A549 (cell line): ENCODE results near the gene TCHP. TPM values are rescaled to one million over a fixed set of nuclear protein-coding genes. Genes with fewer than 3 reads are reported as not detected.

Experiments
- ATAC-seq, 2 experiments: fragments of 200-7000 bp in 1 of 2; fragments of >200 bp in 1 of 2; cut with Nextera tagmentation in 1 of 2; cut with Tn5 transposase in 1 of 2; 3 replicates each; pipeline versions ENCODE4 v1.8.0 to v1.9.1; 2018 to 2020; ENCODE audit warnings: mild to moderate bottlenecking in 1 of 2, moderate library complexity in 1 of 2
- CTCF ChIA-PET: fragments of 300-600 bp; sonication (Branson Sonifier 250); formaldehyde crosslinking; extraction: SDS; loops from one replicate; lab custom pipeline; 2021; ENCODE audit warnings: antibody characterized with exemption, inconsistent platforms; lab: Yijun Ruan, JAX
- POLR2A ChIA-PET: fragments of 350-600 bp; formaldehyde crosslinking; extraction: SDS; loops from one replicate; lab custom pipeline; 2021; ENCODE audit warnings: antibody characterized with exemption, inconsistent platforms; lab: Yijun Ruan, JAX
- DNase-seq, 2 experiments: peaks; one replicate each; pipeline versions ENCODE4 v3.0.0 to v3.0.0-alpha.2; 2011 to 2016; ENCODE audit warnings: low read depth in 1 of 2, low spot score in 1 of 2
- FAIRE-seq: peaks from 2 replicates; lab custom pipeline; 2011; peaks lifted over from hg19 to GRCh38; lab: Jason Lieb, UNC
- H3K27ac ChIP-seq, 2 experiments: fragments of >200 bp; sonication (Bioruptor Twin); formaldehyde crosslinking; 3 replicates each; pipeline ENCODE4 v1.5.1; 2016 to 2017
- H3K4me1 ChIP-seq: fragments of >200 bp; sonication (Bioruptor Twin); formaldehyde crosslinking; 3 replicates; pipeline ENCODE4 v1.6.1; 2016
- H3K4me2 ChIP-seq: fragments of >200 bp; sonication (Bioruptor Twin); formaldehyde crosslinking; 3 replicates; pipeline ENCODE4 v1.6.1; 2016
- H3K4me3 ChIP-seq: fragments of >200 bp; sonication (Bioruptor Twin); formaldehyde crosslinking; 3 replicates; pipeline ENCODE4 v1.5.1; 2016
- H3K9me3 ChIP-seq: fragments of >200 bp; sonication (Bioruptor Twin); formaldehyde crosslinking; 3 replicates; pipeline ENCODE4 v1.6.1; 2016
- BCL3 ChIP-seq: fragments of >200 bp; sonication (Bioruptor Twin); formaldehyde crosslinking; IDR thresholded peaks from 3 replicates; pipeline ENCODE4 v1.6.1; 2016
- CHD4 ChIP-seq: fragments of 200-600 bp; sonication (generic); IDR thresholded peaks from 2 replicates; pipeline ENCODE4 v1.6.1; 2016; ENCODE audit warnings: antibody characterized with exemption, mild to moderate bottlenecking, borderline replicate concordance
- EHF ChIP-seq: fragments of 250-450 bp; sonication (Bioruptor Pico); IDR thresholded peaks from 2 replicates; pipeline ENCODE4 v1.5.0; 2020; ENCODE audit warnings: mild to moderate bottlenecking
- EP300 ChIP-seq, 2 experiments: fragments of >200 bp; sonication (Bioruptor Twin); formaldehyde crosslinking; IDR thresholded peaks; 2 replicates in 1 of 2; 3 replicates in 1 of 2; pipeline ENCODE4 v1.6.1; 2016 to 2017
- ESRRA ChIP-seq: fragments of 150-350 bp; IDR thresholded peaks from 2 replicates; pipeline ENCODE4 v1.6.1; 2014; ENCODE audit warnings: mild to moderate bottlenecking, low read length, borderline replicate concordance
- HDAC2 ChIP-seq: fragments of 200-600 bp; sonication (generic); IDR thresholded peaks from 2 replicates; pipeline ENCODE4 v1.6.1; 2016
- HEYL ChIP-seq: fragments of 250-450 bp; sonication (Bioruptor Pico); IDR thresholded peaks from 2 replicates; pipeline ENCODE4 v1.8.0; 2021; ENCODE audit warnings: mild to moderate bottlenecking, moderate library complexity
- HOXA7 ChIP-seq: fragments of 250-450 bp; sonication (Bioruptor Pico); IDR thresholded peaks from 2 replicates; pipeline ENCODE4 v1.5.0; 2020; ENCODE audit warnings: mild to moderate bottlenecking, moderate library complexity
- HOXB13 ChIP-seq: fragments of 250-450 bp; sonication (Bioruptor Pico); IDR thresholded peaks from 2 replicates; pipeline ENCODE4 v1.5.0; 2020; ENCODE audit warnings: low read depth, mild to moderate bottlenecking, moderate library complexity
- HOXB5 ChIP-seq: fragments of 250-450 bp; sonication (Bioruptor Pico); IDR thresholded peaks from 2 replicates; pipeline ENCODE4 v1.5.0; 2020; ENCODE audit warnings: mild to moderate bottlenecking, moderate library complexity
- JUN ChIP-seq, 2 experiments: fragments of >200 bp; sonication (Bioruptor Twin); formaldehyde crosslinking; IDR thresholded peaks; 2 replicates in 1 of 2; 3 replicates in 1 of 2; pipeline ENCODE4 v1.6.1; 2016 to 2017
- KDM1A ChIP-seq: fragments of 200-600 bp; sonication (generic); IDR thresholded peaks from 2 replicates; pipeline ENCODE4 v1.6.1; 2016; ENCODE audit warnings: low read depth, mild to moderate bottlenecking
- MAX ChIP-seq: IDR thresholded peaks from 2 replicates; pipeline ENCODE4 v1.6.1; 2012
- MAZ ChIP-seq: fragments of 150-350 bp; IDR thresholded peaks from 2 replicates; pipeline ENCODE4 v1.6.1; 2014; ENCODE audit warnings: antibody characterized with exemption, low read depth, low read length, borderline replicate concordance
- NR3C1 ChIP-seq: fragments of >200 bp; sonication (Bioruptor Twin); formaldehyde crosslinking; IDR thresholded peaks from 3 replicates; pipeline ENCODE4 v1.6.1; 2017
- PHF8 ChIP-seq: fragments of 200-600 bp; sonication (generic); IDR thresholded peaks from 2 replicates; pipeline ENCODE4 v1.6.1; 2016; ENCODE audit warnings: low read depth, mild to moderate bottlenecking, antibody characterized with exemption, moderate library complexity, borderline replicate concordance
- POLR2AphosphoS2 ChIP-seq: conservative IDR thresholded peaks from 2 replicates; pipeline ENCODE4 v1.6.1; 2012; ENCODE audit warnings: low read length, improper control_type of control experiment, inconsistent platforms
- RARB ChIP-seq: fragments of 250-450 bp; sonication (Bioruptor Pico); IDR thresholded peaks from 2 replicates; pipeline ENCODE4 v1.8.0; 2021; ENCODE audit warnings: mild to moderate bottlenecking, moderate library complexity
- RCOR1 ChIP-seq: fragments of 150-350 bp; IDR thresholded peaks from 2 replicates; pipeline ENCODE4 v1.6.1; 2014; ENCODE audit warnings: antibody characterized with exemption, low read length, low read depth
- RNF2 ChIP-seq: fragments of 200-600 bp; sonication (generic); IDR thresholded peaks from 2 replicates; pipeline ENCODE4 v1.6.1; 2016; ENCODE audit warnings: low read depth, mild to moderate bottlenecking, antibody characterized with exemption, moderate library complexity, borderline replicate concordance
- SMC3 ChIP-seq: fragments of >200 bp; sonication (Bioruptor Twin); formaldehyde crosslinking; IDR thresholded peaks from 3 replicates; pipeline ENCODE4 v1.6.1; 2018; ENCODE audit warnings: inconsistent platforms
- SREBF2 ChIP-seq: fragments of 450-650 bp; IDR thresholded peaks from 2 replicates; pipeline ENCODE4 v1.6.1; 2014; ENCODE audit warnings: mild to moderate bottlenecking, moderate library complexity
- ZFP36 ChIP-seq: fragments of 450-650 bp; IDR thresholded peaks from 2 replicates; pipeline ENCODE4 v1.6.1; 2014; ENCODE audit warnings: borderline replicate concordance; ENCODE audit not compliant: partially characterized antibody
- WGBS: methylation state at CpG from one replicate; pipeline ENCODE4 v1.1.6; 2017; ENCODE audit errors: missing lambda C conversion rate; 5-methylcytosine and 5-hydroxymethylcytosine counted together
- polyA plus RNA-seq, 4 experiments: library from polyadenylated mRNA; depleted of rRNA in 3 of 4; stranded (reverse); fragments of >200 nt; fragmentation: RNase III in 1 of 4; extraction: RNeasy Plus Mini Kit Qiagen cat#74134 plus additional on column Dnase treatment in 1 of 4; gene quantifications; 2 replicates in 3 of 4; 3 replicates in 1 of 4; pipeline ENCODE4 v1.2.3, GENCODE V29; 2011 to 2017
- TF ChIP-seq, protein P1 (sequence below): fragments of 150-350 bp; IDR thresholded peaks from 2 replicates; pipeline ENCODE4 v1.6.1; 2014; ENCODE audit warnings: low read depth, mild to moderate bottlenecking, low read length
- TF ChIP-seq, protein P2 (sequence below): fragments of 450-650 bp; IDR thresholded peaks from 2 replicates; pipeline ENCODE4 v1.6.1; 2014; ENCODE audit warnings: antibody characterized with exemption

Gene TCHP
- polyA plus RNA-seq, 2 of the 4 experiments (the other 2 are of a cell fraction) = 18.4 to 33.4 TPM

DNA sequence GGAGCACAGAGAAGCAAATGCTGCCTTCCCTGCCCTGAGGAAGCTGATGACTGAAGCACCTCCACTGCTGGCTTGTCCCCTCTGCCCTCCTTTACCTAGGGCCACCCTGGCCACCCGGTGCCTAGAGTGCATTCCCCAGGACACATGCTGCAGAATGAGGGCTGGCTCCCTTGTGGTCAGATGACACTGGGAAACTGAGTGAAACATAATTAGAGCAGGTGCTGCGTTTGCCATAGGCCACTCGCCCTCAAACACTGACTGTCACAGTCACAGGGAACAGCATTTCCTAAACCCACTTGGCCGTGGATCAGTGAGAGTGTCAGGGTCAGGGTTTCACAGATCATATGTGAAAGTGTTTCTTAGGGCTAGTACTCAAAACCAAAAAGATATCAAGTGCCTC lies 16.0 kb downstream of the TCHP start (continued):
- TF ChIP-seq, protein P1, sequence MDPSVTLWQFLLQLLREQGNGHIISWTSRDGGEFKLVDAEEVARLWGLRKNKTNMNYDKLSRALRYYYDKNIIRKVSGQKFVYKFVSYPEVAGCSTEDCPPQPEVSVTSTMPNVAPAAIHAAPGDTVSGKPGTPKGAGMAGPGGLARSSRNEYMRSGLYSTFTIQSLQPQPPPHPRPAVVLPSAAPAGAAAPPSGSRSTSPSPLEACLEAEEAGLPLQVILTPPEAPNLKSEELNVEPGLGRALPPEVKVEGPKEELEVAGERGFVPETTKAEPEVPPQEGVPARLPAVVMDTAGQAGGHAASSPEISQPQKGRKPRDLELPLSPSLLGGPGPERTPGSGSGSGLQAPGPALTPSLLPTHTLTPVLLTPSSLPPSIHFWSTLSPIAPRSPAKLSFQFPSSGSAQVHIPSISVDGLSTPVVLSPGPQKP = no peak
- no peak for TF ChIP-seq HEYL

GRCh38 chr12:109919456-109919855 lies 19.4 kb downstream of the TCHP start:
- no peaks in the 10 kb centered on the region for H3K4me1 ChIP-seq
- POLR2A ChIA-PET = no interaction called here
- TF ChIP-seq EP300 (IDR thresholded peaks at IDR 0.05) = no peak
- TF ChIP-seq ESRRA = no peak
- no peak for TF ChIP-seq MAZ
- TF ChIP-seq PHF8 = no peak
- no peak for TF ChIP-seq CHD4
- TF ChIP-seq NR3C1 = no peak
- TF ChIP-seq, protein P2, sequence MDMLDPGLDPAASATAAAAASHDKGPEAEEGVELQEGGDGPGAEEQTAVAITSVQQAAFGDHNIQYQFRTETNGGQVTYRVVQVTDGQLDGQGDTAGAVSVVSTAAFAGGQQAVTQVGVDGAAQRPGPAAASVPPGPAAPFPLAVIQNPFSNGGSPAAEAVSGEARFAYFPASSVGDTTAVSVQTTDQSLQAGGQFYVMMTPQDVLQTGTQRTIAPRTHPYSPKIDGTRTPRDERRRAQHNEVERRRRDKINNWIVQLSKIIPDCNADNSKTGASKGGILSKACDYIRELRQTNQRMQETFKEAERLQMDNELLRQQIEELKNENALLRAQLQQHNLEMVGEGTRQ = no peak
- TF ChIP-seq MAX = no peak
- no peak for TF ChIP-seq HOXB13 (CRISPR knock-in tag)
- no peak for TF ChIP-seq ZFP36
- TF ChIP-seq EHF = no peak
- no peak for TF ChIP-seq RNF2
- no peak for TF ChIP-seq RARB (CRISPR knock-in tag)
- no peak overlapping the region for H3K27ac ChIP-seq
- no peak overlapping the region for H3K4me3 ChIP-seq
- FAIRE-seq (no peak), DNase-seq (no peak), ATAC-seq (no peak)
- no peaks in the 10 kb centered on the region for H3K9me3 ChIP-seq
- CTCF ChIA-PET = interaction anchor here (0.6 to 3.8 kb wide), 6 partner anchors 9 to 113 kb away, joined by 3 to 12 read pairs (median 6); no protein-coding TSS in a partner anchor
- 87% methylated on average over 10 of the region's 10 CpGs for WGBS
- H3K4me2 ChIP-seq = no peak overlapping the region

DNA sequence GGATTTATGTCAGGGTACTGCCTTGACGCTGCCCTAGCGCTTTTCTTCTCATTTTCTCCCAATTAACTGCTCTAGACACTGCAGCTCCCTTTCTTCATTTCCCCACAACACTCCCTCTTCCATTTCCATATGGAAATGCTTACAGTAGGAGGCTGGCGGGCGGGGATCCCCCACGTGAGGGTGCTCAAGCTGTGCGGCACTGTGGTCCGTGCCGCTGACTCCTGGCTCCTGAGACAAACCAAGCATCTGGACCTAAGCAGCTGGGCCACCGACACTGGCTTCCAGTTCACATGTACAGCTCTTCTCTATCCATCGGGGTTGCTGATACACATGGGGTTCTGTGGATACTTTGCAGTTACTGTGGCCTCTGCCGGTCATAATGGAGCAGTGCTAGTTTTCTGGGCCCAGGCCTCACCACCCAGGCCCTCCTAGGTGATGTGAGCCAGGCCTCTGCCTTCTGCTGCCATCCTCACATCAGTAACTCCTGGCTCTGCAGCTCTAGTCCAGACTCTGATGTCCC lies 20.2 kb downstream of the TCHP start:
- POLR2A ChIA-PET = interaction anchor here (0.5 kb wide), 1 partner anchor 47 kb away, joined by 4 read pairs; no protein-coding TSS in a partner anchor
- ATAC-seq (no peak), DNase-seq (no peak)

More for the DNA sequence above, 20.2 kb downstream of the TCHP start:
- CTCF ChIA-PET = interaction anchor here (0.7 to 3.8 kb wide), 6 partner anchors 8 to 114 kb away, joined by 3 to 12 read pairs (median 6); no protein-coding TSS in a partner anchor
- no peaks in the 10 kb centered on the region for H3K4me1 ChIP-seq
- no peaks in the 10 kb centered on the region for H3K9me3 ChIP-seq
- no peak overlapping the region for H3K4me2 ChIP-seq
- no peak overlapping the region for H3K4me3 ChIP-seq
- no peak overlapping the region for H3K27ac ChIP-seq
- no peak for FAIRE-seq
- TF ChIP-seq POLR2AphosphoS2 (no peak), HOXB5 (no peak), RNF2 (no peak), ZFP36 (no peak), BCL3 (no peak), RCOR1 (no peak), KDM1A (no peak), JUN (IDR thresholded peaks at IDR 0.05) (no peak), SMC3 (no peak), MAZ (no peak), HOXA7 (CRISPR knock-in tag) (no peak), HDAC2 (no peak), SREBF2 (no peak)
- TF ChIP-seq, protein P1 = no peak
- 89% methylated on average over 11 of the region's 11 CpGs for WGBS
